Uterus (tissue), 4 donors: ENCODE measurements around the gene L1TD1. TPM values are rescaled to one million over a fixed set of nuclear protein-coding genes. Genes with fewer than 3 reads are reported as not detected.

ENCODE experiments used
- DNase-seq, 2 donors: peaks; one replicate each; pipeline ENCODE4 v3.0.0-alpha.2; 2019 to 2020
- H3K27ac ChIP-seq, 2 donors: fragments of 200-600 bp; sonication (generic); 1 replicate in 1 of 2; 2 replicates in 1 of 2; pipeline ENCODE4 v1.5.1; 2016 to 2018
- H3K27me3 ChIP-seq, 2 donors: fragments of 200-600 bp; sonication (generic); one replicate each; pipeline ENCODE4 v1.5.1; 2018 to 2019; ENCODE audit warnings: control low read depth in 1 of 2
- H3K36me3 ChIP-seq, 2 donors: fragments of 200-600 bp; sonication (generic); one replicate each; pipeline ENCODE4 v1.5.1; 2019; ENCODE audit warnings: control low read depth in 1 of 2
- H3K4me1 ChIP-seq, 2 donors: fragments of 200-600 bp; sonication (generic); one replicate each; pipeline ENCODE4 v1.5.1; 2018 to 2019; ENCODE audit warnings: control low read depth in 1 of 2
- H3K4me3 ChIP-seq, 2 donors: fragments of 200-600 bp; sonication (generic); 1 replicate in 1 of 2; 2 replicates in 1 of 2; pipeline ENCODE4 v1.5.1; 2018 to 2019; ENCODE audit warnings: mild to moderate bottlenecking in 1 of 2
- H3K9me3 ChIP-seq, 2 donors: fragments of 200-600 bp; sonication (generic); one replicate each; pipeline ENCODE4 v1.5.1; 2019; ENCODE audit warnings: control low read depth in 1 of 2
- POLR2A ChIP-seq, 2 donors: fragments of 450-650 bp; IDR thresholded peaks; one replicate each; pipeline ENCODE4 v1.6.1; 2016; ENCODE audit warnings: antibody characterized with exemption in 2 of 2, mild to moderate bottlenecking in 1 of 2, moderate library complexity in 1 of 2
- intact Hi-C: fragments of 100-400 bp; cut with DNase I; formaldehyde crosslinking; loops from one replicate; pipeline ENCODE4 v1.15.1; 2023; ENCODE audit warnings: low total_unique reads
- total RNA-seq, 4 donors: library from RNA; depleted of rRNA in 3 of 4; stranded (reverse); fragments of >200 nt in 3 of 4; gene quantifications; one replicate each; pipeline versions ENCODE4 v1.1.0 to v1.2.4, GENCODE V29; 2014 to 2023
- TF ChIP-seq, protein P1 (sequence below), 4 experiments: fragments of 200-600 bp in 2 of 4; fragments of 450-650 bp in 2 of 4; sonication (generic) in 2 of 4; IDR thresholded peaks; one replicate each; pipeline ENCODE4 v1.5.1; 2016 to 2019; ENCODE audit warnings: antibody characterized with exemption in 4 of 4, mild to moderate bottlenecking in 2 of 4, moderate library complexity in 1 of 4
- donor health status: DM: yes; HTN: yes; CAD: no.

L1TD1 gene
- total RNA-seq, 4 donors from 2014 or later, result 0.40 to 4.5 TPM; not detected in 2

DNA sequence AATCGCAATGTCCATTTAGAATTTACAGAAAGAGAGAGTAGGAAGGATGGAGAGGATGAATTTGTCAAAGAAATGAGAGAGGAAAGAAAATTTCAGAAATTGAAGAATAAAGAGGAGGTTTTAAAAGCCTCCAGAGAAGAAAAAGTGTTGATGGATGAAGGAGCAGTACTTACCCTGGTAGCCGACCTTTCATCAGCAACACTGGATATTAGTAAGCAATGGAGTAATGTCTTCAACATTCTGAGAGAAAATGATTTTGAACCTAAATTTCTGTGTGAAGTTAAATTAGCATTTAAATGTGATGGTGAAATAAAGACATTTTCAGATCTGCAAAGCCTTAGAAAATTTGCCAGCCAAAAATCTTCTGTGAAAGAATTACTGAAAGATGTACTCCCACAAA, 12.5 kb downstream of the L1TD1 start:
- Histone ChIP-seq H3K4me3 (no peak overlapping the region), H3K4me1 (no peaks in the 10 kb centered on the region), H3K9me3 (no peaks in the 10 kb centered on the region), H3K36me3 (no peaks in the 10 kb centered on the region), H3K27ac (no peak overlapping the region), H3K27me3 (no peaks in the 10 kb centered on the region)
- intact Hi-C loops, result no loop called here
- TF ChIP-seq, protein P1, sequence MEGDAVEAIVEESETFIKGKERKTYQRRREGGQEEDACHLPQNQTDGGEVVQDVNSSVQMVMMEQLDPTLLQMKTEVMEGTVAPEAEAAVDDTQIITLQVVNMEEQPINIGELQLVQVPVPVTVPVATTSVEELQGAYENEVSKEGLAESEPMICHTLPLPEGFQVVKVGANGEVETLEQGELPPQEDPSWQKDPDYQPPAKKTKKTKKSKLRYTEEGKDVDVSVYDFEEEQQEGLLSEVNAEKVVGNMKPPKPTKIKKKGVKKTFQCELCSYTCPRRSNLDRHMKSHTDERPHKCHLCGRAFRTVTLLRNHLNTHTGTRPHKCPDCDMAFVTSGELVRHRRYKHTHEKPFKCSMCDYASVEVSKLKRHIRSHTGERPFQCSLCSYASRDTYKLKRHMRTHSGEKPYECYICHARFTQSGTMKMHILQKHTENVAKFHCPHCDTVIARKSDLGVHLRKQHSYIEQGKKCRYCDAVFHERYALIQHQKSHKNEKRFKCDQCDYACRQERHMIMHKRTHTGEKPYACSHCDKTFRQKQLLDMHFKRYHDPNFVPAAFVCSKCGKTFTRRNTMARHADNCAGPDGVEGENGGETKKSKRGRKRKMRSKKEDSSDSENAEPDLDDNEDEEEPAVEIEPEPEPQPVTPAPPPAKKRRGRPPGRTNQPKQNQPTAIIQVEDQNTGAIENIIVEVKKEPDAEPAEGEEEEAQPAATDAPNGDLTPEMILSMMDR (IDR thresholded peaks at IDR 0.05), result no peak
- TF ChIP-seq POLR2A (IDR thresholded peaks at IDR 0.05), result no peak
- DNase-seq, result no peak

DNA sequence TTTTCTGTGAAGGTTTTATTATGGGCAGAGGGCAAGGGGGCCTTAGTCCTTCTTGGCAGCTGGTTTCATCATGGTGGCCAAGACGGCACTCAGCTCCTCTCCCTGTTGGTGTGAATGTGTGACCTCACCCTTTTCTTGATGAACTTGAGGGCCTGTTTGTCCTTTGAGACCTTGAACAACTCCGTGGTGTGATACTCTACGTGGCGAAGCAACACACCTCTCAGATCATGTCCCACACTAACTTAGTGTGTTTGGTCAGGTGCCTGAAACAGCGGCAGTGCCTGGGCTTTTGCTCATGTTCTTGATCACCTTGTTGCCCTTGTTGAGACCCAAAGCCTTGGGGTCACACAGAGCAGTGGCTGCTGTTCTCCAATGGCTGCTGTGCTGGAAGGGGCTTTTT, 13.4 kb downstream of the L1TD1 start:
- Histone ChIP-seq H3K9me3 (no peaks in the 10 kb centered on the region), H3K27ac (no peak overlapping the region), H3K4me3 (no peak overlapping the region), H3K4me1 (no peaks in the 10 kb centered on the region), H3K27me3 (no peaks in the 10 kb centered on the region), H3K36me3 (no peaks in the 10 kb centered on the region)
- intact Hi-C loops, result no loop called here
- TF ChIP-seq POLR2A (IDR thresholded peaks at IDR 0.05), result no peak
- TF ChIP-seq, protein P1 (IDR thresholded peaks at IDR 0.05), result no peak
- no peak for DNase-seq

DNA sequence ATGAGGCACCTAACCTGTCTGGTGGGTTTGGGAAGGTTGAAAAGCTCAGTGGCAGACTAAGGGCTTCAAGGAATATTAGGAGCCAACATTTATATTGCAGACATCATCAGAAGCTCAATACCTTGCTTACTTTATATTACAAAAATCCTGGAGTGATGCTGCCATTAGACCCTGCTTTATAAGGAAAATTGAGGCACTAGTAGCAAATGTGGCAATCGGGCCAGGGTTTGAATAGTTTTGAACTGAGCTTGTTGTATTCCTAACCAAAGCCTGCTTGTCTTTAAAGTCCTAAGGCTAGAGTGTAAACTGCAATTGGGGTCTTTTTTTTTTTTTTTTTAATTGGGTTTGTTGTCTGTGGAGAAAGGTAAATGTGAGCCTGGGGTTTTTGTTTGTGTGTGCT, 14.3 kb downstream of the L1TD1 start:
- Histone ChIP-seq H3K27ac (no peak overlapping the region), H3K9me3 (no peaks in the 10 kb centered on the region), H3K4me3 (no peak overlapping the region), H3K36me3 (no peaks in the 10 kb centered on the region), H3K4me1 (no peaks in the 10 kb centered on the region), H3K27me3 (no peaks in the 10 kb centered on the region)
- no peak for DNase-seq
- intact Hi-C loops, result no loop called here
- TF ChIP-seq, protein P1 (IDR thresholded peaks at IDR 0.05), result no peak
- no peak for TF ChIP-seq POLR2A (IDR thresholded peaks at IDR 0.05)

DNA sequence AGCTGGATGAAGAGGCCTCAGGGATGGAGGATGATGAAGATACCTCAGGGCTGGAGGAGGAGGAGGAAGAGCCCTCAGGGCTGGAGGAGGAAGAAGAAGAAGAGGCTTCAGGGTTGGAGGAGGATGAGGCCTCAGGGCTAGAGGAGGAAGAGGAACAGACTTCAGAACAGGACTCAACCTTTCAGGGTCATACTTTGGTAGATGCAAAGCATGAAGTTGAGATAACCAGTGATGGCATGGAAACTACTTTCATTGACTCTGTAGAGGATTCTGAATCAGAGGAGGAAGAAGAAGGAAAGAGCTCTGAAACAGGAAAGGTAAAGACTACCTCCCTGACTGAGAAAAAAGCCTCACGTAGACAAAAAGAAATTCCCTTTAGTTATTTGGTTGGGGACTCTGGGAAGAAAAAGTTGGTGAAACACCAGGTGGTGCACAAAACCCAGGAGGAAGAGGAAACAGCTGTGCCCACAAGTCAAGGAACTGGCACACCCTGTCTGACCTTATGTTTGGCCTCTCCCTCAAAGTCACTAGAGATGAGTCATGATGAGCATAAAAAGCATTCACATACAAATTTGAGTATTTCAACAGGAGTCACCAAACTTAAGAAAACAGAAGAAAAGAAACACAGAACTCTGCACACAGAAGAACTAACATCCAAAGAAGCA, 15.4 kb downstream of the L1TD1 start:
- DNase-seq, result no peak
- Histone ChIP-seq H3K4me3 (no peak overlapping the region), H3K4me1 (no peaks in the 10 kb centered on the region), H3K36me3 (no peaks in the 10 kb centered on the region), H3K27ac (no peak overlapping the region), H3K9me3 (no peaks in the 10 kb centered on the region), H3K27me3 (no peaks in the 10 kb centered on the region)
- intact Hi-C loops, result no loop called here
- no peak for TF ChIP-seq POLR2A (IDR thresholded peaks at IDR 0.05)
- TF ChIP-seq, protein P1 (IDR thresholded peaks at IDR 0.05), result no peak

DNA sequence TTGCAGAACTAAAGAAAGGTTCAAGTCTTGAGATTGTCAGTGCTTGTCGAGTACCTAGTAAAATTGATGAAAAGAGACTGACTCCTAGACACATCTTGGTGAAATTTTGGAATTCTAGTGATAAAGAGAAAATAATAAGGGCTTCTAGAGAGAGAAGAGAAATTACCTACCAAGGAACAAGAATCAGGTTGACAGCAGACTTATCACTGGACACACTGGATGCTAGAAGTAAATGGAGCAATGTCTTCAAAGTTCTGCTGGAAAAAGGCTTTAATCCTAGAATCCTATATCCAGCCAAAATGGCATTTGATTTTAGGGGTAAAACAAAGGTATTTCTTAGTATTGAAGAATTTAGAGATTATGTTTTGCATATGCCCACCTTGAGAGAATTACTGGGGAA, 16.3 kb downstream of the L1TD1 start:
- H3K27ac ChIP-seq, result no peak overlapping the region
- no peak overlapping the region for H3K4me3 ChIP-seq
- no peaks in the 10 kb centered on the region for H3K36me3 ChIP-seq
- TF ChIP-seq POLR2A (IDR thresholded peaks at IDR 0.05), result no peak
- TF ChIP-seq, protein P1 (IDR thresholded peaks at IDR 0.05), result no peak
- no peaks in the 10 kb centered on the region for H3K27me3 ChIP-seq
- no peaks in the 10 kb centered on the region for H3K9me3 ChIP-seq
- no peak for DNase-seq
- no peaks in the 10 kb centered on the region for H3K4me1 ChIP-seq
- intact Hi-C loops, result no loop called here
